Measurements from ENCODE around the gene CBLC.

DNA sequence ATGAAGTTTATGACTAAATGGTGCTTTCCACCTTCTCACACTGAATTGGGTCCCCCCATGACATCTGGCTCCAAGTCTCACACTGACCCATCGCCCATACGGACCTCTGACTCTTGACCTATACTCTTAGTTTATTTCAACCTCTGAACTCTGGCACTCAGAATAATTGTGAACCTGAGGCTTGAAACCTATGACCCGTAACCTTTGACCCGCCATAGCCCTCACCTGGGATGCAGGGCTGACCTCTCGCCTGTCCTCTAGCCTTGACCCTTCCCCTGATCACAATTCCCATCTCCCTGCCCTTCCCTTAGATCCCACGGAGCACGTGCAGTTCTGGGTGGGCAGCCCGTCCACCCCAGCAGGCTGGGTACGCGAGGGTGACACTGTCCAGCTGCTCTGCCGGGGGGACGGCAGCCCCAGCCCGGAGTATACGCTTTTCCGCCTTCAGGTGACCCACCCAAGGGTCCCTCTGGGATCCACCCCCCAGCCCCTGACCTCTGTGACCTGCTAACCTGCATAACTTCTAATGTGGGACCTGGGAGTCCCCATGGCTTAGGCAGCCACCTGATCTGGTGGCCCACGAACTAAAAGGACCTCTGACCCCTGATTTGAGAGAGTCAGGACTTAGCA, 36.3 kb downstream of the CBLC start:
- TF ChIP-seq, protein P1, sequence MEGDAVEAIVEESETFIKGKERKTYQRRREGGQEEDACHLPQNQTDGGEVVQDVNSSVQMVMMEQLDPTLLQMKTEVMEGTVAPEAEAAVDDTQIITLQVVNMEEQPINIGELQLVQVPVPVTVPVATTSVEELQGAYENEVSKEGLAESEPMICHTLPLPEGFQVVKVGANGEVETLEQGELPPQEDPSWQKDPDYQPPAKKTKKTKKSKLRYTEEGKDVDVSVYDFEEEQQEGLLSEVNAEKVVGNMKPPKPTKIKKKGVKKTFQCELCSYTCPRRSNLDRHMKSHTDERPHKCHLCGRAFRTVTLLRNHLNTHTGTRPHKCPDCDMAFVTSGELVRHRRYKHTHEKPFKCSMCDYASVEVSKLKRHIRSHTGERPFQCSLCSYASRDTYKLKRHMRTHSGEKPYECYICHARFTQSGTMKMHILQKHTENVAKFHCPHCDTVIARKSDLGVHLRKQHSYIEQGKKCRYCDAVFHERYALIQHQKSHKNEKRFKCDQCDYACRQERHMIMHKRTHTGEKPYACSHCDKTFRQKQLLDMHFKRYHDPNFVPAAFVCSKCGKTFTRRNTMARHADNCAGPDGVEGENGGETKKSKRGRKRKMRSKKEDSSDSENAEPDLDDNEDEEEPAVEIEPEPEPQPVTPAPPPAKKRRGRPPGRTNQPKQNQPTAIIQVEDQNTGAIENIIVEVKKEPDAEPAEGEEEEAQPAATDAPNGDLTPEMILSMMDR (IDR thresholded peaks at IDR 0.05 in 4 of 5, conservative IDR thresholded peaks at IDR 0.05 in 1 of 5), result no peak
- no peak for TF ChIP-seq POLR2A (IDR thresholded peaks at IDR 0.05)

All from gastrocnemius medialis (tissue), 4 donors.